ENCODE measurements around the gene TCL1B.

TCL1B gene

GRCh38 chr14:95674613-95675012, 11.6 kb upstream of the TCL1B start:
- H3K4me3 ChIP-seq (ENCODE audit: low read depth, low read length) = no peak overlapping the region
- no peak for TF ChIP-seq POLR2A (IDR thresholded peaks at IDR 0.05; ENCODE audit: extremely low read depth, insufficient read length)
- TF ChIP-seq CTCF (IDR thresholded peaks at IDR 0.05; ENCODE audit: low read depth, low read length) = no peak
- no peak for TF ChIP-seq MAX (IDR thresholded peaks at IDR 0.05; ENCODE audit: low read depth, low read length)
- no peak for TF ChIP-seq MYC (IDR thresholded peaks at IDR 0.05; ENCODE audit: low read depth, low read length)
- DNase-seq (ENCODE audit: low read depth) = no peak

GRCh38 chr14:95675486-95675885, 10.7 kb upstream of the TCL1B start:
- TF ChIP-seq MYC (IDR thresholded peaks at IDR 0.05; ENCODE audit: low read depth, low read length) (no peak), MAX (IDR thresholded peaks at IDR 0.05; ENCODE audit: low read depth, low read length) (no peak), CTCF (IDR thresholded peaks at IDR 0.05; ENCODE audit: low read depth, low read length) (no peak), POLR2A (IDR thresholded peaks at IDR 0.05; ENCODE audit: extremely low read depth, insufficient read length) (no peak)

GRCh38 chr14:95677179-95677835, 8.9 kb upstream of the TCL1B start:
- DNase-seq (ENCODE audit: low read depth) = no peak

More at GRCh38 chr14:95675486-95675885, 10.7 kb upstream of the TCL1B start:
- H3K4me3 ChIP-seq (ENCODE audit: low read depth, low read length) = no peak overlapping the region
- DNase-seq (ENCODE audit: low read depth) = no peak

GRCh38 chr14:95679148-95679815, 6.9 kb upstream of the TCL1B start:
- TF ChIP-seq CTCF (IDR thresholded peaks at IDR 0.05; ENCODE audit: low read depth, low read length) = no peak
- no peak for TF ChIP-seq MAX (IDR thresholded peaks at IDR 0.05; ENCODE audit: low read depth, low read length)
- TF ChIP-seq MYC (IDR thresholded peaks at IDR 0.05; ENCODE audit: low read depth, low read length) = no peak
- no peak for TF ChIP-seq POLR2A (IDR thresholded peaks at IDR 0.05; ENCODE audit: extremely low read depth, insufficient read length)
- no peak overlapping the region for H3K4me3 ChIP-seq (ENCODE audit: low read depth, low read length)
- no peak for DNase-seq (ENCODE audit: low read depth)

More at GRCh38 chr14:95677179-95677835, 8.9 kb upstream of the TCL1B start:
- TF ChIP-seq MYC (IDR thresholded peaks at IDR 0.05; ENCODE audit: low read depth, low read length) (no peak), MAX (IDR thresholded peaks at IDR 0.05; ENCODE audit: low read depth, low read length) (no peak), CTCF (IDR thresholded peaks at IDR 0.05; ENCODE audit: low read depth, low read length) (no peak), POLR2A (IDR thresholded peaks at IDR 0.05; ENCODE audit: extremely low read depth, insufficient read length) (no peak)
- H3K4me3 ChIP-seq (ENCODE audit: low read depth, low read length) = no peak overlapping the region

GRCh38 chr14:95679998-95680735, 6.1 kb upstream of the TCL1B start:
- H3K4me3 ChIP-seq (ENCODE audit: low read depth, low read length) = no peak overlapping the region
- no peak for DNase-seq (ENCODE audit: low read depth)
- no peak for TF ChIP-seq POLR2A (IDR thresholded peaks at IDR 0.05; ENCODE audit: extremely low read depth, insufficient read length)
- no peak for TF ChIP-seq MYC (IDR thresholded peaks at IDR 0.05; ENCODE audit: low read depth, low read length)
- TF ChIP-seq CTCF (IDR thresholded peaks at IDR 0.05; ENCODE audit: low read depth, low read length) = no peak
- no peak for TF ChIP-seq MAX (IDR thresholded peaks at IDR 0.05; ENCODE audit: low read depth, low read length)
